ENCODE measurements around the gene ST3GAL3.

DNA sequence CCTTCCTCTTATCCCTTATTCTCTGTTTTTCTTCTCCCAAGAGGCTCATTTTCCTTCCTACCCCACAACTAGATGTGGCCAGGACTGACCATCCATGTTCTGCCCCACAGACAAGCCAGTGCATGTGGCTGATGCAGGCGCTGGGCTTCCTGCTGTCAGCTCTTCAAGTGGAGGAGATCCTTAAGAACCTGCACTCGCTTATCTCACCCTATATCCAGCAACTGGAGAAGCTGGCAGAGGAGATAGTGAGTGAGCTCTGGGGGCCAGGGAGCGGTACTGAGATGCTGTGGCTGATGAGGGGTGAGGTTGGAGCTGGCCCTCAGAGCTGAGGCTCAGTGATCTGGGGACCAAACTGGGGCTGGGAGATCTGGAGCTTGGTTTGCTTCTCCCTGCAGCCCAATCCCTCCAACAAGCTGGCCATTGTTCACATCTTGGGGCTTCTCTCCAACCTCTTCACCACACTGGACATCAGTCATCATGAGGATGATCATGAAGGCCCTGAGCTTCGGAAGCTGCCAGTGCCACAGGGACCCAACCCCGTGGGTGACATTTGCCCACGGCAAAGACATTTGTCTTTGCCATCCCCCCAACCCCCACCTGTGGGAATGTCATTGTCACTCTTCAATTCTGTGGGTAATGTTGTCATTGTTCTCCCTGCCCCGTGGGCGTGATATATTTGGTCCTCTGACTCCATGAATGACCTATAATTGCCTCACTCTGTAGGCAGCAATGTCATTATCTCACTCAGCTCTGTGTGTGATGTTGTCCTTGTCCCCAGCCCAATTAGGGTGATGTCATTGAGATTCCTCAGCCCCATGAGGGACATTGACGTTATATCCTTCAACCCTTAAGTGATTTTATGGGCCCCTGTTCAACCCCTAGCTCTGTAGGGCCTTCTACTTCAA is 251.3 kb downstream of the ST3GAL3 start:
- TF ChIP-seq, protein P1, sequence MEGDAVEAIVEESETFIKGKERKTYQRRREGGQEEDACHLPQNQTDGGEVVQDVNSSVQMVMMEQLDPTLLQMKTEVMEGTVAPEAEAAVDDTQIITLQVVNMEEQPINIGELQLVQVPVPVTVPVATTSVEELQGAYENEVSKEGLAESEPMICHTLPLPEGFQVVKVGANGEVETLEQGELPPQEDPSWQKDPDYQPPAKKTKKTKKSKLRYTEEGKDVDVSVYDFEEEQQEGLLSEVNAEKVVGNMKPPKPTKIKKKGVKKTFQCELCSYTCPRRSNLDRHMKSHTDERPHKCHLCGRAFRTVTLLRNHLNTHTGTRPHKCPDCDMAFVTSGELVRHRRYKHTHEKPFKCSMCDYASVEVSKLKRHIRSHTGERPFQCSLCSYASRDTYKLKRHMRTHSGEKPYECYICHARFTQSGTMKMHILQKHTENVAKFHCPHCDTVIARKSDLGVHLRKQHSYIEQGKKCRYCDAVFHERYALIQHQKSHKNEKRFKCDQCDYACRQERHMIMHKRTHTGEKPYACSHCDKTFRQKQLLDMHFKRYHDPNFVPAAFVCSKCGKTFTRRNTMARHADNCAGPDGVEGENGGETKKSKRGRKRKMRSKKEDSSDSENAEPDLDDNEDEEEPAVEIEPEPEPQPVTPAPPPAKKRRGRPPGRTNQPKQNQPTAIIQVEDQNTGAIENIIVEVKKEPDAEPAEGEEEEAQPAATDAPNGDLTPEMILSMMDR (IDR thresholded peaks at IDR 0.05): no peak
- no peak for TF ChIP-seq POLR2A (IDR thresholded peaks at IDR 0.05)
